Activated T-cell treated with anti-CD3 and anti-CD28 coated beads for 24 hours (primary cell): ENCODE data around the gene MDM2.
"Not testable (repeated sequence)": the region's sequence is repeated elsewhere in the genome, so short reads cannot be mapped to it uniquely, and the experiment has no call there.

Experiments
- DNase-seq: peaks from one replicate; pipeline ENCODE4 v3.0.0-alpha.2; 2020; ENCODE audit warnings: low read depth

Gene MDM2

DNA sequence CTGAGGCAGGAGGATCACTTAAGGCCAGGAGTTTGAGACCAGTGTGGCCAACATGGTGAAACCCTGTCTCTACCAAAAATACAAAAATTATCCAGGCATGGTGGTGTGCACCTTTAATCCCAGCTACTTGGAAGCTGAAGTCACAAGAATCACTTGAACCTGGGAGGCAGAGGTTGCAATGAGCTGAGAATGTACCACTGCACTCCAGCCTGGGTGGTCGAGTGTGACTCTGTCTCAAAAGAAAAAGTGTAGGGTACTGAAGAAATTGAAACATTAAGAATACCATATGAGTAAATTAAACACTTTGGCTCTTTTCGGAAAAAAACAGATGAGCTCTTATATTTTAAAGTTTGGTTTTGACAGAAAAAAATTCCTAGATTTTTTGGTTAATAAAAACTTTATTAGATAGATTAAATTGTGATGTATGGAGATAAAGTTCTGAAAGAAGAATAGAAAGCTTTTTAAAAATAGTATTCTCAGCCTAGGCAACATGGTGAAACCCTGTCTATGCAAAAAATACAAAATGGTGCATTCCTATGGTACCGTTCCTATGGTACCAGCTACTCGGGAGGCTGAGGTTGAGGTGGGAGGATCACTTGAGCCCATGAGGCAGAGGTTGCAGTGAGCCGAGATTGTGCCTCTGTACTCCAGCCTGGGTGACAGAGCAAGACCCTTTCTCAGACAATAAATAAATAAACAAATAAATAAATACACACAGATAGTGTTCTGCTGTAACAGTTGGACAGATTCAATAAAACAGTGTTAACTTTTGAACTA, 20.1 kb downstream of the MDM2 start:
- no peak for DNase-seq

DNA sequence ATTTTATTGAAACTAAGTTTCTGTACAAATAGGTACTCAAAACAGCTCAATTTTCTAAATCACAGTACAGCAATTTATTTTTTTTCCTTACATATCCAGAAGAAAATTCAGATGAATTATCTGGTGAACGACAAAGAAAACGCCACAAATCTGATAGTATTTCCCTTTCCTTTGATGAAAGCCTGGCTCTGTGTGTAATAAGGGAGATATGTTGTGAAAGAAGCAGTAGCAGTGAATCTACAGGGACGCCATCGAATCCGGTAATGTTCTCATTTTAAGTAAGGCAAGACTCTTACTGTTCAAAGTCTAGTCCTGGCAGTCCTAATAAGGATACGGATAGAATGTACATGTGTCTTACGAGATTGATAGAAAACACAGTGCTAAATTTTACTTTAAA, 20.7 kb downstream of the MDM2 start:
- DNase-seq: no peak

DNA sequence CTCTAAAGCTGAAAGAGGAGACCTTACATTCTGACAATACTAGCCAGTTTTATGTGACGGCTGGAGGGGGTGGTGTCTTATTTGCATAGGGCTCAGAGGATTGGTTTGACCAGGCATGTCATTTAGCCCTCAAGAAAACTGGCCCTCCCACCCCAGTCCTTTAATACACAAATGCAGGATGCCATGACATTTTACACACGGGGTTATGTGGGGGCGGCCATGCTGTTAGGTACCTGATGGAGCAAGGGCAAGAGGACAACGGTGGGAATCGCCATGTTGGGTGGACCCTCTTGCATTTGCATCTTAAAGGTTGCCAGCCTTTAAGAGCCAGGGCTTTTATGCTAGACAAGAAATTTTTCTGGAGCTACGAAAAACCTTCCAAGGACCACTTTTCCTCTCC, 23.3 kb downstream of the MDM2 start:
- no peak for DNase-seq

DNA sequence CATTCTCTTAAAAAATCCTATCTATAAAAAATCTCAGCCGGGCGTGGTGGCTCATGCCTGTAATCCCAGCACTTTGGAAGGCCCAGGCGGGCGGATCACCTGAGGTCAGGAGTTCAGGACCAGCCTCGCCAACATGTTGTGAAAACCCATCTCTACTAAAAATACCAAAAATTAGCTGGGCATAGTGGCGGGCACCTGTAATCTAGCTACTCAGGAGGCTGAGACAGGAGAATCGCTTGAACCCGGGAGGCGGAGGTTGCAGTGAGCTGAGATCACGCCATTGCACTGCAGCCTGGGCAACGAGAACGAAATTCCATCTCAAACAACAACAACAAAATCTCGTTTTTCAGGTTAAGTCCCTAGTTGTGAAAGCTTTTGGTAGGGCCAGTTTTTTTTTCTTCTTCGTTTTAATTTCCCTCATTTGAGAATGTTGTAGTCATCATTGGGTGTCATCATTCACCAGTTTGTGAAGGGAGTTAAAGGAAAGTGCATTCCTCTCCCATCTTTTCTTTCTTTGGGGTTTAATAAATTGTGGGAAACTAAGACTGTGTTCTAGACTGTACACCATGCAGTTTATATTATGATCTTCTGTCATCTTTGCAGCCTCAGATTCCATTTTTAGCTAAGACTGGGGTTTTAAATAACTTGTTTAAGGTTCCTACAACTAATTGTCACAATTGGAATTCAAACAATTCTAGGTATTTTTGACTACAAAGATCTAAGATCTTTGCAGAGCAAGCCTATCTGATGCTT, 23.9 kb downstream of the MDM2 start:
- DNase-seq: no peak

DNA sequence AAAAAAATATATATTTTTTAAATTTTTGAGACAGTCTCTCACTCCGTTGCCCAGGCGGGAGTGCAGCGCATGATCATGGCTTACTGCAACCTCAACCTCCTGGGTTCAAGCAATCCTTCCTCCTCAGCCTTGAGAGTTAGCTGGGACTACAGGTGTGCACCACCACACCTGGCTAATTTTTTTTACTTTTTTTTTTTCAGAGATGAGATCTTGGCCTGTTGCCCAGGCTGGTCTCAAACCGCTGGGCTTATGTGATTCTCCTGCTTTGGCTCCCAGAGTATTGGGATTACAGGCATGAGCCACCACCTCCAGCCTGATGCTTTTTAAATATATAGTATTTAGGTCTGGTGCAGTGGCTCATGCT, 24.5 kb downstream of the MDM2 start:
- no peak for DNase-seq

DNA sequence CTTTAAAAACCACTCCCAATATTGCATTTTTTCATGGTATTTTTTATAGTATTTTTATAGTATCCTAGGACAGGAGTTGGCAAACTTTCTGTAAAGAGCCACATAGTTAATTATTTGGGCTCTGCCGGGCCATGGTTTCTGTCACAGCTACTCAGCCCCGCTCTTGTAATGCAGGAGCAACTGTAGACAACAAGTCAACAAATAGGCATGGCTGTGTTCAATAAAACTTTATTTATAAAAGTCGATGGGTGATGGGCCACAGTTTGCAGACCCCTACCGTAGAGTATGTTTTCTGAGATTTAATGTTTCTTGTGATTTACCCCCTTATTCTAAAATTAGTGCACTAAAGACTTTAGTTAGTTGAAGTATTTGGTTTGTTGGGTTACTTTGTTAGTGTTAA, 25.5 kb downstream of the MDM2 start:
- DNase-seq: no peak

DNA sequence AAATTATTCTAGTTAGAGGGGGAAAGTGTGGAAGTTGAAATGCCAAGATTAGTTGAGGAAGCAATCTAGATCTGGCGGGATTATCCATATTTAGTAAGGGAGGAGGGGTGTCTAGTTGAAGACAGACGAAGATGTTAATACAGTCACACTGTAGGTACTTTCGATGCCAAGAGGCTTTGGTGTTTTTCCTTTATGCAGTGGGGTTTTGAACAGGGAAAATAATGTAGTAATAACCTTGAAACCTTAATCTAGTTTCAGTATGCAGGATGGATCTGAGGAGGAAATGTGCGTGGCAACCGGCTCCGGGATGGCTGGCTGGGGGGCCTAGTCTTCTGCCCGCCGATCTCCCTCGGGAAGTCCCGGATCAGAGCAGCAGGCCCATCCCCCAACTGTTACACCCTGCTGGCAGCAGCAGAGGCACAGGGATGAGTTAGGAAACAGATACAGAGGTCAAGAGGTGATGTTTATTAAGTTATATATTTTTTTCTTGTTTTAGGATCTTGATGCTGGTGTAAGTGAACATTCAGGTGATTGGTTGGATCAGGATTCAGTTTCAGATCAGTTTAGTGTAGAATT, 27.4 kb downstream of the MDM2 start:
- no peak for DNase-seq

DNA sequence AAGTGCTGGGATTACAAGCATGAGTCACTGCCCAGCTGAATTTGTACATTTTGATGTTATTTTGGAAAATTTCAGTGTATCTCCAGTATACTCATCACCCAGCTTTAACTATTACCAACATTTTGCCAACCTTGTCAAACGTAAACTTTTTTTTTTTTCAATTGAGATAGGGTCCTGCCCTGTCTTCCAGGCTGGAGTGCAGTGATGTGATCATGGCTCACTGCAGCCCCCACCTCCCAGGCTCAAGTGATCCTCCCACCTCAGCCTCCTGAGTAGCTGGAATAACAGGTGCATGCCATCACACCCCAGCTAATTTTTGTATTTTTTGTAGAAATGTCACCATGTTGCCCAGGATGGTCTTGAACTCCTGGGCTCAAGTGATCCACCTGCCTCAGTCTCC, 29.2 kb downstream of the MDM2 start:
- DNase-seq: no peak

DNA sequence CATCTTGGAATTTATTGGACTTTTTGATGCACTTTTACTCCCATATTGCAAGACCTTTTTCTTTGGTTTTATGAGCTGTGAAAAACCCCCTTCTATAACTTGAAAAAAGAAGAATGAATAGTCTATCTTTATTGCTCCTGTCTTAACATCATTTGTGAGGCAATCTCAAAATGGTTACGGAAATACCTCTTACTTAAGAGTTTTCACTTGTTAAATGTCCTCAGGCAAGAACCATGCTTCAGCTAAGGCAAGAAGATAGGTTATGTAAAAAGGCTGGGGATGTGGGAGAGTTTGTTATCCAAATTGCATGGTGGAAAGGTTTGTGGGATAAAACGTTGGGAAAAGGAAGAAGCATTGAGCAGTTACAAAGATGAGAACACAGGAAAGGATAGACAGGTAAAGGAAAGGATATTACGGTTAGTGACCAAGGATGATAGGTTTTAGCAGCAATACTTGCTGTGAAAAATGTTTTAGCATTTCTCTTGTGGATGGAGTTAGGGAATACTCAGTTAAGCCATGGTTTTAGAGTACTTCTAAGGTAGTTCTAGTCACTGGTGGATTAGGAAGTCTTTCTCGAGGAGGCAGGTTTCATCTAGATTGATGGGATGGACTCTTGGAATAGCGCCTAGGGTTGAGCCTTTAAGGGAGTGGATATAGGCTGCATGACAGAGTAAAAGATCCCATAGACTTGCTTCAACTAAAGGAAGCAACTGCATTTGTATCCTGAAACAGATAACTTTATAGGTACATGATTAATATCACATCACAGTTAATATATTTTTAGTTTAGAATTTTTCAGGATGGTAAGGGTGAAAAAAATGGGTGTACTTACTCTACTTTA, 30.3 kb downstream of the MDM2 start:
- no peak for DNase-seq

DNA sequence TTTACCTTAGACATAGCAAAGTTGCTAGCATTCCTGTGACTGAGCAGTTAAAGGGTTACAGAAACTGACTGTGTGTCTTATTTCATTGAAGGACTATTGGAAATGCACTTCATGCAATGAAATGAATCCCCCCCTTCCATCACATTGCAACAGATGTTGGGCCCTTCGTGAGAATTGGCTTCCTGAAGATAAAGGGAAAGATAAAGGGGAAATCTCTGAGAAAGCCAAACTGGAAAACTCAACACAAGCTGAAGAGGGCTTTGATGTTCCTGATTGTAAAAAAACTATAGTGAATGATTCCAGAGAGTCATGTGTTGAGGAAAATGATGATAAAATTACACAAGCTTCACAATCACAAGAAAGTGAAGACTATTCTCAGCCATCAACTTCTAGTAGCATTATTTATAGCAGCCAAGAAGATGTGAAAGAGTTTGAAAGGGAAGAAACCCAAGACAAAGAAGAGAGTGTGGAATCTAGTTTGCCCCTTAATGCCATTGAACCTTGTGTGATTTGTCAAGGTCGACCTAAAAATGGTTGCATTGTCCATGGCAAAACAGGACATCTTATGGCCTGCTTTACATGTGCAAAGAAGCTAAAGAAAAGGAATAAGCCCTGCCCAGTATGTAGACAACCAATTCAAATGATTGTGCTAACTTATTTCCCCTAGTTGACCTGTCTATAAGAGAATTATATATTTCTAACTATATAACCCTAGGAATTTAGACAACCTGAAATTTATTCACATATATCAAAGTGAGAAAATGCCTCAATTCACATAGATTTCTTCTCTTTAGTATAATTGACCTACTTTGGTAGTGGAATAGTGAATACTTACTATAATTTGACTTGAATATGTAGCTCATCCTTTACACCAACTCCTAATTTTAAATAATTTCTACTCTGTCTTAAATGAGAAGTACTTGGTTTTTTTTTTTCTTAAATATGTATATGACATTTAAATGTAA, 31.5 kb downstream of the MDM2 start:
- DNase-seq: no peak

DNA sequence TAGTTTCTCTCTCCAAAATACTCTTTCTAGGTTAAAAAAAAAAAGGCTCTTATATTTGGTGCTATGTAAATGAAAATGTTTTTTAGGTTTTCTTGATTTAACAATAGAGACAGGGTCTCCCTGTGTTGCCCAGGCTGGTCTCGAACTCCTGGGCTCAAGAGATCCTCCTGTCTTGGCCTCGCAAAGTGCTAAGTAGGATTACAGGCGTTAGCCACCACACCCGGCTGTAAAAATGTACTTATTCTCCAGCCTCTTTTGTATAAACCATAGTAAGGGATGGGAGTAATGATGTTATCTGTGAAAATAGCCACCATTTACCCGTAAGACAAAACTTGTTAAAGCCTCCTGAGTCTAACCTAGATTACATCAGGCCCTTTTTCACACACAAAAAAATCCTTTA, 33.2 kb downstream of the MDM2 start:
- not testable (repeated sequence) for DNase-seq

DNA sequence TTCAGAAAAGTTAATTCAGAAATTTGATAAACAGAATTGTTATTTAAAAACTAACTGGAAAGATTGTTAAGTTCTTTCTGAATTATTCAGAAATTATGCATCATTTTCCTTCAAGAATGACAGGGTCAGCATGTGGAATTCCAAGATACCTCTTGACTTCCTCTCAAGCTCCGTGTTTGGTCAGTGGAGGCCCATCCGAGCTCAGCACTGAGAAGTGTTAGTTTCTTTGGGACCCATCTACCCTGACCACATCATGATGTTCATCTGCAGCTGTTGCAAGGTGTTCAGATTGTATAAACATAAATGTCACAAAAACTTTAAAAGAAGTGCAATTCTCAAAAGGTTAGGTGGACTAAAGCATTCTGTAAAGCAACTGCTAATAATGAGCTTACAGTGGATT, 33.7 kb downstream of the MDM2 start:
- no peak for DNase-seq

DNA sequence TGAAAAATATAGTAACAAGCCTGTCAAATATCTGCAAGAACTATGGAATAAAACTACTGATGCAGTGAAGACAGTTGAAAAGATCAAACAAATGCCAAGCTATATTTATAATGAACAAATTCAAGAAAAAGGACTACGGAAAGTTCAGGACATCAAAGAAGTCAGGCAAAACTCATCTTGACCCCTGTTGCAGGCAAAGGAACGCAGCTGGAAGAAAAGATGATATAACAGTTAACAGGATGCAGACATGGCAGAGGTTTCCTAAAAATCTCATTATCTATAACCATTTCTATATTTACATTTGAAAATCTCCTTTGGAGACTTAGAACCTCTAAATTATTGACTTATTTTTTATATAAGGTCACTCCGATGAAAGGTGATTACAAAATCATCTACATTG, 34.1 kb downstream of the MDM2 start:
- no peak for DNase-seq

DNA sequence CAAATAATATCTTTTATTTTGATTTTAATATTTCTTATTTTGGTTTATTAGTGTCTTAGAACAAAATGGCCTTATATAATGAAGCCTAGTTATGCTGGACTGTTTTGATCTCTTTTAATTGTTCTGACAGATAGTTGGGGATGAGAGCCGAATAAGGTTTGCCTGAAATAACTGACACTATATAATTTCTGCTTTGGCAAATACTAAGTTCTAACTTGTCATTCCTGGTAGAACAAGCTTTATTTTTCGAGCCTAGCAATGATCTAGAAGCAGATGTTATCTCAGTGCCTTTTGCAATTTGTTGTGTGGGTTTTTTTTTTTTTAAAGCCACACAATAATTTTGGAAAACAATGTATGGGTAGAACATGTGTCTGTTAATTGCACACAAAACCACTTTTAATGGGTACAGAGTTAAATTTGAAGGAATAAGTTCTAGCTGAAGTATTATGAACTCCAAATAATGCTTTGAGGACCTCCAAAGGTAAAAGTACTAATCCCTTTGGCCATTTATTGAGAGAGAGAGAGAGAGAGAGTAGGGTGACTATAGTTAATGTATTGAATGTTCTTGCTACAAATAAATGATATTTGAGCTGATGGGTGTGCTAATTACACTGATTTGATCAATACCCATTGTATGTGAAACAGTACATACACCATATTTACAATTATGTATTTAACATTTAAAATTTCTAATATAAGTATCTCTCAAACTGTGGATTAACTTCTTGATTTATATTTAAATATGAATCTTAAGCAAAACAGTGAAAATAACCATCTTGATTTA, 35.0 kb downstream of the MDM2 start:
- DNase-seq: no peak

DNA sequence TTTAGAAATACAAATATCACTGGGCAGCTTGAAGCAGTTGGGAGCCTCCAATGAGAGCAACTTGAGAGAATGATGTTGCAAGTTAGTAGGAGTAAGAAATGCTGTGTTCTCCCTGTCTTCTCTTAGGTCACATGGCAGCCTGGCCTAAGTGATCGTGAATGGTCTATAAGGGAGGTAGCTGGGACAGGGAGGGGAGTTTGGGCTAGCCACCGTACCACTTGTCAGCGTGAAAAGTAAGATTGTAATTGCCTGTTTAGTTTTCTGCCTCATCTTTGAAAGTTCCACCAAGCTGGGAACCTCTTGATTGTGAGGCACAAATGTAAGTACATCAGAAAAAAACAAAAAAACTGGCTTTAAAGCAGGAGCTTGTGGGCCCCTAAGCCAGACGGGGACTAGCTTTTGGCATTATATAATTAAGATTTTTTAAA, 36.4 kb downstream of the MDM2 start:
- no peak for DNase-seq

DNA sequence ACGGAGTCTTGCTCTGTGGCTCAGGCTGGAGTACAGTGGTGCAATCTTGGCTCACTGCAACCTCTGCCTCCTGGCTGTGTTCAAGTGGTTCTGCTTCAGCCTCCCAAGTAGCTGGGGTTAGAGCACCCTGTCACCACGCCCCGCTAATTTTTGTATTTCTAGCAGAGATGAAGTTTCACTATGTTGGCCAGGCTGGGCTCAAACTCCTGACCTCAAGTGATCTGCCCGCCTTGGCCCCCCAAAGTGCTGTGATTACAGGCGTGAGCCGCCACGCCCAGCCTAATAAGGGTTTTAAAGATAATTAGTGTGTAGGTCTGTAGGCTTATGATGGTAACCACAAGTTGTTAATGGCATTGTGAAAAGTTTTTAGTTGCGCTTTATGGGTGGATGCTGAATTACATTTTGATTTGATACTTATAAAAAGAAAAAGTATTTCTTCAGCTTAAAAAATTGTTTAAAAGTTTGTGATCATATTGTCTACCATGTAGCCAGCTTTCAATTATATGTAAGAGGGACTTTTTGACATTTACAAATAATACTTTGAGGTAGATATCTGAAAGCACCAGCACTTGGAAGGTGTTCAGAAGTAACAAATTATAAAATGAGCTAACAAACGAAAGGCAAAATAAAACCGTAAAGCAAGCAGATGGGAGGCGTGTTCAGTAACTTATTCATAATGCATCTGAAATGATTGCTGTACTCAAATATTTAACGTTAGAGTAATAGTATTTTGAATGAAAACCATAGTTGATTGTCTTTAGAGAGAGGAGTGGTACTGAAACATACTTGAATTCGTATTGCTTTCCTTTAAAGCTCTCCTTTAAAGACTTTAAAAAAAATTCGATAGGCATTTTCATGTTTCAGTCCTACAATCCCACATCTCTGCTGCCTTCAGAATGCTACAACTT, 37.1 kb downstream of the MDM2 start:
- DNase-seq: no peak

DNA sequence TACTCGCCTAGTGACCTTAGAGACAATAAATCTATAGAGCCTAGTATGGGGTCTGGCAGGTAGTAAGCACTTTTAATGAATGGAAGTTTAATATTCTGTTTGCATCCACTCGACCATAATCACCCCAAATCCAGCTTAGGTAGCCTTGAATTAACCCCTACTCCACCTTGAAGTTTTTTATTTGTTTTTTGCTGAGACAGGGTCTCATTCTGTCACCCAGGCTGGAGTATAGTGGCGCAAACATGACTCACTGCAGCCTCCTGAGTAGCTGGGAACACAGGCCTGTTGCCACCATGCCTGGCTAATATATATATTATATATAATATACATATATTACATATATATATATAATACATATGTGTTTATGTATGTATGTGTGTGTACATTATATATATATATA, 38.8 kb downstream of the MDM2 start:
- no peak for DNase-seq

DNA sequence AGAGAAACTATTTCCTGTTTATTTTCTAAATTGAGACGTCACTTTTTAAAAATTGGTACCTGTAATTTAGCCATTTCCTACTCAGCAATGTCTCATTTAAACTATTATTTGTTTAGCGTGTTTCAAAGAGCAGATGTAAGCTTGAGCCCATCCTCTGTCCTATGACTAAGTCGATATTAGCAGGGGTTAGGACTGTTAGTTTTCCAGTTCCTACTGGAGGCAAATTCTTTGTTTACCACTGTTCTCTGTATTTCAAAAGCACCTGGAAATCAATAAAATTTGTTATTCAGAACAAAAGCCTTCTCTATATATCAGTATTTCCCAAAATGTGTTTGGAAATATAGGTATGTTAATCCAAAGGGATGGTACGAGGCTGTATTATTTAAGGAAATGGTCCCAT, 42.4 kb downstream of the MDM2 start:
- no peak for DNase-seq

DNA sequence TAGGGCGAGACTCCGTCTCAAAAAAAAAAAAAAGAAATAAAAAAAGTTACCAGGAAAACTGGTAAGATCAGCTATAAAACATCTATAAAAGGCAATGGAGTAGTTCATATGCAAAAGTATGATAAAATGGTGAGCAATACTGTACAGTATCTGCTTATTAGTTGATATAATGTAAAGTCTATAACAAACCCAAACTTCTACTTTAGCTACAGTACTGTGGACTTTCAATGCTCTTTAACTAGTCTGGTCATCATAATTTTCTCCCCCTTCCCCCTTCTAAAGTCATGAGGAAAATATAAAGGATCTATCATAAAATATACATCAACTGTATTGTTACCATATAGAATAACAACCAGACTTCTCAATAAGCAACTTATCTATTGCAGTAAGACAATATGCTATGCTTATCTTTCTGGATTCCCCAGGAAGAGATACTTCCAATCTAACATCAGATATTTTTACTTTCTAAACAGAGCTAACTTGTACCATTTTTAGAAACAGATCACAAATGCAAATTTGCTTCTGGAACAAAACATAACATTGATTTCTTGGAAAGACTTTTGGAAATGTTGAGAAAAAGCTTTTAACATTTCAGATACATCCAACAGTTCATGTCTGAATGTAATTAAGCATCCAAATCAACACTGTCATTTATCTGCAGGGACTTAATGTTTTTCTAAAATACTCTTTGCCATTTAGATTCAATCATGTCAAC, 43.8 kb downstream of the MDM2 start:
- DNase-seq: no peak
